Astrocyte of the spinal cord (primary cell): ENCODE results near the gene LCN12.
A peak's percentile ranks its signal among the peaks of the same experiment; 100 is the strongest.
"Not testable (repeated sequence)": the region's sequence is repeated elsewhere in the genome, so short reads cannot be mapped to it uniquely, and the experiment has no call there.

ENCODE experiments used
- DNase-seq: peaks from one replicate; pipeline ENCODE4 v3.0.0; 2011; ENCODE audit warnings: low read depth, low spot score
- H3K4me3 ChIP-seq: 2 replicates; pipeline ENCODE4 v1.5.1; 2011; ENCODE audit warnings: low read depth, mild to moderate bottlenecking, low read length, moderate library complexity
- in situ Hi-C: cut with HindIII; loops from 2 replicates; pipeline ENCODE4 v1.10.0; 2017; ENCODE audit warnings: low sequenced_read_pairs
- TF ChIP-seq, protein P1 (sequence below): IDR thresholded peaks from 2 replicates; pipeline ENCODE4 v1.5.1; 2012; ENCODE audit warnings: low read depth, mild to moderate bottlenecking, low read length, inconsistent platforms

The LCN12 gene

DNA sequence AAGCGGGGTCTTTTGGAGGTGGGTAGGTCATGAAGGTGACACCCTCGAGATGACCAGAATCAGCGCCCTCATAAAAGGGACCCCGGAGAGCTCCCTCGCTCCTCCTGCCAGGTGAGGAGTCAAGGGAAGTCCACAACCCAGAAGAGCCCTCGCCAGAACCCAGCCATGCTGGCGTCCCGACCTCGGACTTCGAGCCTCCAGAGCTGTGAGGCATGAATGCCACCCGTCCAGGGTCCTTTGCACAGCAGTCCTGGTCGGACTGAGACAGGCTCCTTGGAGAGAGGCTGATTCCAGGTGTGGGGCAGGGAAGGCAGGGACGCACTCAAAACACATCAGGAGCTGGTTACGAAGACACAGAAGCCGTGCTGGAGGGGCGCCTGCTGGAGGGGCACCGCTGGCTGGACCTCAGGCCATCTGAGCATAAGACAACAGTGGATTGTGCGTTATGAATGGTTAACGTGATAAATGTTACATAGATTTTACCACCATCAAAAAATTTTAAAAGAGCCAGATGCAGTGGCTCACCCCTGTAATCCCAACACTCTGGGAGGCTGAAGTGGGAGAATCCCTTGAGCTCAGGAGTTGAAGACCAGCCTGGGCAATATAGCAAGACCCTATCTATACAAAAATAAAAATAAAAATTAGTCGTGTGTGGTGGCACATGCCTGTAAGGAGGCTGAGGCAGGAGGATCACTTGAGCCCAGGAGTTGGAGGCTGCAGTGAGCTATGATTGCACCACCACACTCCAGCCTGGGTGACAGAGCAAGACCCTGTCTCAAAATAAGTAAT is 50.0 kb downstream of the LCN12 start:
- no peak overlapping the region for H3K4me3 ChIP-seq
- in situ Hi-C loops = no loop called here
- no peak for DNase-seq
- TF ChIP-seq, protein P1, sequence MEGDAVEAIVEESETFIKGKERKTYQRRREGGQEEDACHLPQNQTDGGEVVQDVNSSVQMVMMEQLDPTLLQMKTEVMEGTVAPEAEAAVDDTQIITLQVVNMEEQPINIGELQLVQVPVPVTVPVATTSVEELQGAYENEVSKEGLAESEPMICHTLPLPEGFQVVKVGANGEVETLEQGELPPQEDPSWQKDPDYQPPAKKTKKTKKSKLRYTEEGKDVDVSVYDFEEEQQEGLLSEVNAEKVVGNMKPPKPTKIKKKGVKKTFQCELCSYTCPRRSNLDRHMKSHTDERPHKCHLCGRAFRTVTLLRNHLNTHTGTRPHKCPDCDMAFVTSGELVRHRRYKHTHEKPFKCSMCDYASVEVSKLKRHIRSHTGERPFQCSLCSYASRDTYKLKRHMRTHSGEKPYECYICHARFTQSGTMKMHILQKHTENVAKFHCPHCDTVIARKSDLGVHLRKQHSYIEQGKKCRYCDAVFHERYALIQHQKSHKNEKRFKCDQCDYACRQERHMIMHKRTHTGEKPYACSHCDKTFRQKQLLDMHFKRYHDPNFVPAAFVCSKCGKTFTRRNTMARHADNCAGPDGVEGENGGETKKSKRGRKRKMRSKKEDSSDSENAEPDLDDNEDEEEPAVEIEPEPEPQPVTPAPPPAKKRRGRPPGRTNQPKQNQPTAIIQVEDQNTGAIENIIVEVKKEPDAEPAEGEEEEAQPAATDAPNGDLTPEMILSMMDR = no peak

GRCh38 chr9:137002646-137003041 is 50.6 kb downstream of the LCN12 start:
- TF ChIP-seq, protein P1 = no peak
- H3K4me3 ChIP-seq = no peak overlapping the region
- in situ Hi-C loops = no loop called here
- DNase-seq = no peak

DNA sequence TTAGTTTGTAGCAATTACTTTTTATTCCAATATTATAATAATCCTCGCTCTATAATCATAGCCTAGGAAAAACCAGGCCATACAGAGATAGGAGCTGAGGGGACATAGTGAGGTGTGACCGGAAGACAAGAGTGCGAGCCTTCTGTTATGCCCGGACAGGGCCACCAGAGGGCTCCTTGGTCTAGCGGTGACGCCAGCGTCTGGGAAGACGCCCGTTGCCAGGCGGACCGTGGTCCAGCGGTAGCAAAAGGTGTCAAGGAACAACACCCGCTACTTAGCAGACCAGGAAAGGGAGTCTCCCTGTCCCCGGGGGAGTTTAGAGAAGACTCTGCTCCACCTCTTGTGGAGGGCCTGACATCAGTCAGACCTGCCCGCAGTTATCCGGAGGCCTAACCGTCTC is 52.2 kb downstream of the LCN12 start:
- DNase-seq, in situ Hi-C loops: not testable (repeated sequence)
- TF ChIP-seq, protein P1 = peak; percentile 33

More for the DNA sequence above, 52.2 kb downstream of the LCN12 start:
- H3K4me3 ChIP-seq = not testable (repeated sequence)
